ENCODE results near the gene PLAC9. TPM values are rescaled to one million over a fixed set of nuclear protein-coding genes. Genes with fewer than 3 reads are reported as not detected.

PLAC9 gene
- total RNA-seq, 4 donors from 2014 or later = 1.7 to 6.6 (median 5.7) TPM; not detected in 1

GRCh38 chr10:80183436-80183835, 50.9 kb downstream of the PLAC9 start:
- in situ Hi-C loops (cut with MboI; ENCODE audit: low pct_ligation_motif_present in 1 of 4, low pct_unique_long_range_greater_than_20kb in 1 of 4, low sequenced_read_pairs in 3 of 4) (no loop called here), intact Hi-C loops (cut with DNase I; ENCODE audit: low total_unique reads) (no loop called here)
- WGBS, 2 donors (ENCODE audit: low coverage in 1 of 2) = 96% methylated on average over 4 of the region's 4 CpGs; no CpG with 5 or more reads in 1 of the 2 donors
- no peak overlapping the region for H3K27ac ChIP-seq
- no peaks in the 10 kb centered on the region for H3K9me3 ChIP-seq
- TF ChIP-seq CTCF (IDR thresholded peaks at IDR 0.05) (no peak), EP300 (IDR thresholded peaks at IDR 0.05; ENCODE audit: low read depth) (no peak), POLR2A (IDR thresholded peaks at IDR 0.05) (no peak), POLR2AphosphoS5 (IDR thresholded peaks at IDR 0.05) (no peak)
- peaks cover 0 to 3% (median 0%) of the 10 kb centered on the region in 4 donors for H3K36me3 ChIP-seq
- H3K4me1 ChIP-seq = peaks cover 22 to 42% (median 35%) of the 10 kb centered on the region in 4 donors
- no peak for DNase-seq
- no peak overlapping the region for H3K4me3 ChIP-seq
- H3K27me3 ChIP-seq = no peaks in the 10 kb centered on the region

DNA sequence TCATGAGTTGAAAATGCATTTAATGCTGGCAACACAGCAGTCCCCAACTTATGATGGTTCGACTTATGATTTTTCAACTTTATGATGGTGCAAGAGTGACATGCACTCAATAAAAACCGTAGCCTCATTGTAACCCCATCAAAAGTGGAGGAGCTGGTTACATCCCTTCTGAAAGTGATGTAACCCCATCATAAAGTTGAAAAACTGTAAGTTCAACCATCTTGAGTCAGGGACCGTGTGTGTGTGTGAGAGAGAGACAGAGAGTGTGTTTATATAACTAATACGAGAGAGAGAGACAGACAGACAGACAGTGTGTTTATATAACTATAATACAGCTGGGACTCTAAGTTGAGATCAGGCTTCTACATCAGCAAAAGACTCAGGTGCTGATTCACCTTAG, 51.8 kb downstream of the PLAC9 start:
- H3K27ac ChIP-seq = no peak overlapping the region
- 63 to 65% methylated on average over 2 to 4 of the region's 4 CpGs for WGBS, 2 donors (ENCODE audit: low coverage in 1 of 2)
- H3K9me3 ChIP-seq = no peaks in the 10 kb centered on the region
- no peak for TF ChIP-seq POLR2AphosphoS5 (IDR thresholded peaks at IDR 0.05)
- no peak for TF ChIP-seq EP300 (IDR thresholded peaks at IDR 0.05; ENCODE audit: low read depth)
- TF ChIP-seq CTCF (IDR thresholded peaks at IDR 0.05) = no peak
- no peak for TF ChIP-seq POLR2A (IDR thresholded peaks at IDR 0.05)
- in situ Hi-C loops (cut with MboI; ENCODE audit: low pct_ligation_motif_present in 1 of 4, low pct_unique_long_range_greater_than_20kb in 1 of 4, low sequenced_read_pairs in 3 of 4) (no loop called here), intact Hi-C loops (cut with DNase I; ENCODE audit: low total_unique reads) (no loop called here)
- H3K4me3 ChIP-seq = no peak overlapping the region
- H3K4me1 ChIP-seq = peaks cover 31 to 48% (median 43%) of the 10 kb centered on the region in 4 donors
- no peaks in the 10 kb centered on the region for H3K27me3 ChIP-seq
- DNase-seq = no peak
- peaks cover 0 to 3% (median 0%) of the 10 kb centered on the region in 4 donors for H3K36me3 ChIP-seq

- H3K4me3 ChIP-seq = no peak overlapping the region
- peaks cover 43 to 62% (median 51%) of the 10 kb centered on the region in 4 donors for H3K4me1 ChIP-seq
- H3K9me3 ChIP-seq = no peaks in the 10 kb centered on the region
- in situ Hi-C loops (cut with MboI; ENCODE audit: low pct_ligation_motif_present in 1 of 4, low pct_unique_long_range_greater_than_20kb in 1 of 4, low sequenced_read_pairs in 3 of 4) (no loop called here), intact Hi-C loops (cut with DNase I; ENCODE audit: low total_unique reads) (loop anchor here (5.0 kb wide), 1 partner anchor 1133 kb away; no protein-coding TSS in a partner anchor)
- DNase-seq = no peak
- H3K27me3 ChIP-seq = no peaks in the 10 kb centered on the region
- peak overlapping the region in 3 of 4 donors; percentile 80 to 87 (median 82) for H3K27ac ChIP-seq
- 72 to 83% methylated on average over 3 to 5 of the region's 5 CpGs for WGBS, 2 donors (ENCODE audit: low coverage in 1 of 2)
- TF ChIP-seq CTCF (IDR thresholded peaks at IDR 0.05) (no peak), POLR2AphosphoS5 (IDR thresholded peaks at IDR 0.05) (no peak), EP300 (IDR thresholded peaks at IDR 0.05; ENCODE audit: low read depth) (no peak)
- peaks cover 0 to 3% (median 0%) of the 10 kb centered on the region in 4 donors for H3K36me3 ChIP-seq
These were observed 53.2 kb downstream of the PLAC9 start for GRCh38 chr10:80185578-80186299.

- 78 to 100% methylated on average over 1 to 13 of the region's 13 CpGs for WGBS, 2 donors (ENCODE audit: low coverage in 1 of 2)
- Histone ChIP-seq H3K4me3 (no peak overlapping the region), H3K4me1 (peaks cover 51 to 70% (median 58%) of the 10 kb centered on the region in 4 donors), H3K27ac (peak overlapping the region; percentile 80 to 87 (median 82)), H3K36me3 (no peaks in the 10 kb centered on the region), H3K27me3 (no peaks in the 10 kb centered on the region), H3K9me3 (no peaks in the 10 kb centered on the region)
- in situ Hi-C loops (cut with MboI; ENCODE audit: low pct_ligation_motif_present in 1 of 4, low pct_unique_long_range_greater_than_20kb in 1 of 4, low sequenced_read_pairs in 3 of 4) (no loop called here), intact Hi-C loops (cut with DNase I; ENCODE audit: low total_unique reads) (loop anchor here (5.0 kb wide), 1 partner anchor 1134 kb away; no protein-coding TSS in a partner anchor)
- DNase-seq = no peak
- TF ChIP-seq CTCF (IDR thresholded peaks at IDR 0.05) (no peak), POLR2A (IDR thresholded peaks at IDR 0.05) (no peak), EP300 (IDR thresholded peaks at IDR 0.05; ENCODE audit: low read depth) (no peak), POLR2AphosphoS5 (IDR thresholded peaks at IDR 0.05) (no peak)
These were observed 54.0 kb downstream of the PLAC9 start for GRCh38 chr10:80186364-80187012.

Measured in transverse colon (tissue), 4 donors.